ENCODE data around the gene REST. TPM values are rescaled to one million over a fixed set of nuclear protein-coding genes. Genes with fewer than 3 reads are reported as not detected.

The REST gene
- 10 to 100 TPM; 45.1 to 46.1 TPM for total RNA-seq

- Mint-ChIP-seq H3K36me3 (ENCODE audit: low read depth) (peaks cover 21% of the 10 kb centered on the region), H3K27ac (peak within 1 kb of the TSS; percentile 79), H3K4me1 (ENCODE audit: low read depth) (peaks cover 37% of the 10 kb centered on the region), H3K27me3 (ENCODE audit: low read depth) (peaks cover 8% of the 10 kb centered on the region), H3K4me3 (peak within 1 kb of the TSS; percentile 91), H3K9me3 (ENCODE audit: insufficient read depth) (no peaks in the 10 kb centered on the region)
- ChIA-PET CTCF (interaction anchor here (1.0 to 1.3 kb wide), 6 partner anchors 70 to 472 kb away, joined by 3 to 6 read pairs (median 4); partner anchors contain the start of genes NOA1, PAICS, POLR2B and PPAT), POLR2A (interaction anchor here (0.6 to 5.3 kb wide), 6 partner anchors 40 to 959 kb away, joined by 3 to 90 read pairs (median 4); partner anchors contain the start of genes CEP135, NOA1, PAICS and POLR2B)
- ATAC-seq: peak; percentile 67
- DNase-seq: peak; percentile 82
These were observed at the start of gene REST for GRCh38 chr4:56907489-56908205. REST (plus strand) TSS chr4:56907900; CDS start chr4:56910639, 2,739 bp downstream.

GRCh38 chr4:56859841-56860240 is 47.9 kb upstream of the REST start:
- ChIA-PET POLR2A (interaction anchor here (0.7 kb wide), 1 partner anchor 873 kb away, joined by 3 read pairs; no protein-coding TSS in a partner anchor), CTCF (interaction anchor here (1.3 to 1.5 kb wide), 2 partner anchors 22 to 23 kb away, joined by 3 read pairs; no protein-coding TSS in a partner anchor)
- H3K27ac Mint-ChIP-seq: no peak overlapping the region
- peaks cover 5% of the 10 kb centered on the region for H3K27me3 Mint-ChIP-seq (ENCODE audit: low read depth)
- H3K9me3 Mint-ChIP-seq (ENCODE audit: insufficient read depth): no peaks in the 10 kb centered on the region
- ATAC-seq (no peak), DNase-seq (no peak)
- no peak overlapping the region for H3K4me3 Mint-ChIP-seq
- H3K36me3 Mint-ChIP-seq (ENCODE audit: low read depth): no peaks in the 10 kb centered on the region
- peaks cover 5% of the 10 kb centered on the region for H3K4me1 Mint-ChIP-seq (ENCODE audit: low read depth)

GRCh38 chr4:56860781-56861180 is 46.9 kb upstream of the REST start:
- CTCF ChIA-PET: interaction anchor here (1.5 kb wide), 1 partner anchor 24 kb away, joined by 3 read pairs; no protein-coding TSS in a partner anchor
- POLR2A ChIA-PET: interaction anchor here (0.6 kb wide), 1 partner anchor 423 kb away, joined by 3 read pairs; no protein-coding TSS in a partner anchor
- no peak for DNase-seq
- Mint-ChIP-seq H3K27ac (no peak overlapping the region), H3K9me3 (ENCODE audit: insufficient read depth) (no peaks in the 10 kb centered on the region), H3K27me3 (ENCODE audit: low read depth) (peaks cover 5% of the 10 kb centered on the region), H3K36me3 (ENCODE audit: low read depth) (no peaks in the 10 kb centered on the region), H3K4me3 (no peak overlapping the region), H3K4me1 (ENCODE audit: low read depth) (peaks cover 5% of the 10 kb centered on the region)
- ATAC-seq: no peak

- H3K4me1 Mint-ChIP-seq (ENCODE audit: low read depth): peaks cover 5% of the 10 kb centered on the region
- POLR2A ChIA-PET: no interaction called here
- no peak for ATAC-seq
These were observed 46.3 kb upstream of the REST start for GRCh38 chr4:56861360-56861759.

GRCh38 chr4:56863441-56864139 is 44.1 kb upstream of the REST start:
- ChIA-PET POLR2A (no interaction called here), CTCF (no interaction called here)
- ATAC-seq: no peak
- peak overlapping the region; percentile 9 for H3K27ac Mint-ChIP-seq
- no peak overlapping the region for H3K4me3 Mint-ChIP-seq
- no peaks in the 10 kb centered on the region for H3K27me3 Mint-ChIP-seq (ENCODE audit: low read depth)
- no peaks in the 10 kb centered on the region for H3K36me3 Mint-ChIP-seq (ENCODE audit: low read depth)
- no peaks in the 10 kb centered on the region for H3K9me3 Mint-ChIP-seq (ENCODE audit: insufficient read depth)
- DNase-seq: no peak
- peaks cover 5% of the 10 kb centered on the region for H3K4me1 Mint-ChIP-seq (ENCODE audit: low read depth)

More at GRCh38 chr4:56861360-56861759, 46.3 kb upstream of the REST start:
- H3K27me3 Mint-ChIP-seq (ENCODE audit: low read depth): peaks cover 5% of the 10 kb centered on the region
- H3K4me3 Mint-ChIP-seq: no peak overlapping the region
- no peaks in the 10 kb centered on the region for H3K36me3 Mint-ChIP-seq (ENCODE audit: low read depth)
- no peaks in the 10 kb centered on the region for H3K9me3 Mint-ChIP-seq (ENCODE audit: insufficient read depth)
- H3K27ac Mint-ChIP-seq: no peak overlapping the region
- CTCF ChIA-PET: no interaction called here
- DNase-seq: no peak

GRCh38 chr4:56870946-56871345 is 36.8 kb upstream of the REST start:
- ChIA-PET CTCF (no interaction called here), POLR2A (interaction anchor here (1.0 kb wide), 1 partner anchor 483 kb away, joined by 3 read pairs; the partner anchor contains the start of gene AASDH)
- Mint-ChIP-seq H3K4me1 (ENCODE audit: low read depth) (peaks cover 9% of the 10 kb centered on the region), H3K27ac (no peak overlapping the region), H3K36me3 (ENCODE audit: low read depth) (no peaks in the 10 kb centered on the region), H3K27me3 (ENCODE audit: low read depth) (no peaks in the 10 kb centered on the region), H3K9me3 (ENCODE audit: insufficient read depth) (no peaks in the 10 kb centered on the region), H3K4me3 (no peak overlapping the region)
- ATAC-seq (no peak), DNase-seq (no peak)

- peak overlapping the region; percentile 58 for H3K27ac Mint-ChIP-seq
- peak; percentile 74 for ATAC-seq
- no peaks in the 10 kb centered on the region for H3K36me3 Mint-ChIP-seq (ENCODE audit: low read depth)
- H3K27me3 Mint-ChIP-seq (ENCODE audit: low read depth): no peaks in the 10 kb centered on the region
- no peak overlapping the region for H3K4me3 Mint-ChIP-seq
- CTCF ChIA-PET: no interaction called here
- H3K4me1 Mint-ChIP-seq (ENCODE audit: low read depth): peaks cover 9% of the 10 kb centered on the region
- no peaks in the 10 kb centered on the region for H3K9me3 Mint-ChIP-seq (ENCODE audit: insufficient read depth)
- POLR2A ChIA-PET: interaction anchor here (1.0 kb wide), 1 partner anchor 484 kb away, joined by 3 read pairs; the partner anchor contains the start of gene AASDH
- DNase-seq: peak; percentile 33
These were observed 36.3 kb upstream of the REST start for GRCh38 chr4:56871371-56871866.

GRCh38 chr4:56874166-56874565 is 33.5 kb upstream of the REST start:
- POLR2A ChIA-PET: no interaction called here
- H3K27ac Mint-ChIP-seq: no peak overlapping the region
- no peak overlapping the region for H3K4me3 Mint-ChIP-seq

GRCh38 chr4:56874923-56875322 is 32.8 kb upstream of the REST start:
- H3K36me3 Mint-ChIP-seq (ENCODE audit: low read depth): no peaks in the 10 kb centered on the region
- no peak overlapping the region for H3K4me3 Mint-ChIP-seq
- POLR2A ChIA-PET: no interaction called here
- DNase-seq (no peak), ATAC-seq (no peak)
- no peaks in the 10 kb centered on the region for H3K9me3 Mint-ChIP-seq (ENCODE audit: insufficient read depth)
- H3K27me3 Mint-ChIP-seq (ENCODE audit: low read depth): no peaks in the 10 kb centered on the region
- peaks cover 11% of the 10 kb centered on the region for H3K4me1 Mint-ChIP-seq (ENCODE audit: low read depth)
- H3K27ac Mint-ChIP-seq: no peak overlapping the region
- CTCF ChIA-PET: no interaction called here

More at GRCh38 chr4:56874166-56874565, 33.5 kb upstream of the REST start:
- DNase-seq (no peak), ATAC-seq (no peak)
- no peaks in the 10 kb centered on the region for H3K27me3 Mint-ChIP-seq (ENCODE audit: low read depth)
- CTCF ChIA-PET: no interaction called here
- no peaks in the 10 kb centered on the region for H3K36me3 Mint-ChIP-seq (ENCODE audit: low read depth)
- H3K4me1 Mint-ChIP-seq (ENCODE audit: low read depth): peaks cover 11% of the 10 kb centered on the region
- H3K9me3 Mint-ChIP-seq (ENCODE audit: insufficient read depth): no peaks in the 10 kb centered on the region

- H3K9me3 Mint-ChIP-seq (ENCODE audit: insufficient read depth): no peaks in the 10 kb centered on the region
- no peak overlapping the region for H3K27ac Mint-ChIP-seq
- DNase-seq (no peak), ATAC-seq (no peak)
- H3K36me3 Mint-ChIP-seq (ENCODE audit: low read depth): no peaks in the 10 kb centered on the region
- peaks cover 8% of the 10 kb centered on the region for H3K4me1 Mint-ChIP-seq (ENCODE audit: low read depth)
- POLR2A ChIA-PET: no interaction called here
- no peaks in the 10 kb centered on the region for H3K27me3 Mint-ChIP-seq (ENCODE audit: low read depth)
- CTCF ChIA-PET: no interaction called here
- no peak overlapping the region for H3K4me3 Mint-ChIP-seq
These were observed 31.4 kb upstream of the REST start for GRCh38 chr4:56876264-56876663.

GRCh38 chr4:56879996-56880395 is 27.7 kb upstream of the REST start:
- H3K4me3 Mint-ChIP-seq: no peak overlapping the region
- no peaks in the 10 kb centered on the region for H3K36me3 Mint-ChIP-seq (ENCODE audit: low read depth)
- no peaks in the 10 kb centered on the region for H3K27me3 Mint-ChIP-seq (ENCODE audit: low read depth)
- no peak for ATAC-seq
- peaks cover 3% of the 10 kb centered on the region for H3K4me1 Mint-ChIP-seq (ENCODE audit: low read depth)
- POLR2A ChIA-PET: no interaction called here
- no peaks in the 10 kb centered on the region for H3K9me3 Mint-ChIP-seq (ENCODE audit: insufficient read depth)
- no peak overlapping the region for H3K27ac Mint-ChIP-seq
- no peak for DNase-seq
- CTCF ChIA-PET: no interaction called here

- H3K9me3 Mint-ChIP-seq (ENCODE audit: insufficient read depth): no peaks in the 10 kb centered on the region
- no peak overlapping the region for H3K27ac Mint-ChIP-seq
- no peak overlapping the region for H3K4me3 Mint-ChIP-seq
- CTCF ChIA-PET: no interaction called here
- ATAC-seq: no peak
- POLR2A ChIA-PET: no interaction called here
- H3K36me3 Mint-ChIP-seq (ENCODE audit: low read depth): no peaks in the 10 kb centered on the region
- H3K4me1 Mint-ChIP-seq (ENCODE audit: low read depth): peaks cover 3% of the 10 kb centered on the region
- no peaks in the 10 kb centered on the region for H3K27me3 Mint-ChIP-seq (ENCODE audit: low read depth)
- DNase-seq: no peak
These were observed 27.1 kb upstream of the REST start for GRCh38 chr4:56880572-56880971.

All from activated CD8-positive, alpha-beta T cell treated with anti-CD3 and anti-CD28 coated beads, Interleukin-2, amount 10 ng/mL, durations not matched to agents 7 days and 5 days (primary cell).